IPS-NIHi7 (cell line): Measurements from ENCODE around the gene UVSSA.
A peak's percentile ranks its signal among the peaks of the same experiment; 100 is the strongest.
"Not testable (repeated sequence)": the region's sequence is repeated elsewhere in the genome, so short reads cannot be mapped to it uniquely, and the experiment has no call there.

ENCODE experiments used
- DNase-seq: peaks from one replicate; pipeline ENCODE4 v3.0.0; 2012; ENCODE audit warnings: mixed read lengths; ENCODE audit errors: extremely low spot score

UVSSA gene

DNA sequence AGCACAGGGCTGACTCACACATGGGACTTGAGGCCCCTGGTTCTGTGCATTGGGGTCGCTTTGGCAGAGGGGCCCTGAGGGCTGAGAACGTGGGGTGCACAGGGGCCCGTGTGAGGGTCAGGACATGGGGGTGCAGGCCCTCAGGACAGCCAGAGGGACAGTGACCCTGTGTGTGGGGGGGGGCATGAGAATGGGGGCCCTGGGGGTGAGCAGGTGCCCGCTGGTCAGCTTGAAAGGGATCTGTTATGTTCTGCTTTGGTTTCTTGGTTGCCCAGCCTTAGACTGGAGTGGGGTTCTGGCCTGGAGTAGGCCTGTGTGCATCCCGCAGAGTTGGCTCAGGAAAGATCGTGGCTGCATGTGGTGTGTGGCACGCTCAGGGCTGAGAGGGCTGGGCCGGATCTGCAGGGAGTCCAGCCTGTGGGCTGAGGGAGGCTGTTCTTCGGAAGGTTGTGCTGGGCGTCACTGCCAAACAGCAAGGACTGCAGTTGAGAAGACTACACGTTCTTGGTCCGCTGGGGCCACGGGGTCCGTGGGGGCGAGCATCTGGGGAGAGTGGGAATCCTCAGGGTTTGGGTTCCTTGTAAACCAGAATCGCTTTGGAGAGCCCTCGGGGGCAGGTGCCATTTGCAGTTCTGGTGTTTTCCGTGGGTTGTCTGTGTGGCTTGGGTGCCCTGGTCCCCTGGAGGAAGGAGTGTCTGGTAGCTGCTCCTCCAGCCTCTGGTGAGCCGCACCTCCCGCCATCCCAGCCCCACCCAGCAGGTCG, 15.2 kb upstream of the UVSSA start:
- no peak for DNase-seq

DNA sequence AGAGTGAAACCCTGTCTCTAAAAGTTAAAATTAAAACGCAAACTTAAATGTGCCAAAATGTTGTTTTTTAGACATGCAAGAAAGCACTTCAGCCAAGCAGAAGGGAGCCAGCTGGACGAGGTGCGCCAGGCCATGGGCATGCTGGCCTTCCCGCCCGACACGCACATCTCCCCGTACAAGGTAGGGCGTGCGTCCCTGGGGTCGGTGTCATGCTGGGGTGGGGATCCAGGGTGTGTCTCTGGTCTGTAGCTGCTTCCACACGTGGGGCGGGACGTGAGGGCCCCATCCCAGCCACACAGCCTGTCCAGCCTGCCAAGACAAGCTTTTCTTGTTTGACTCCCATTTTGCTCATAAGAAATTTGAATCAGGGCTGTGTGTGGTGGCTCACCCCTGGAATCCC, 14.3 kb upstream of the UVSSA start:
- no peak for DNase-seq

DNA sequence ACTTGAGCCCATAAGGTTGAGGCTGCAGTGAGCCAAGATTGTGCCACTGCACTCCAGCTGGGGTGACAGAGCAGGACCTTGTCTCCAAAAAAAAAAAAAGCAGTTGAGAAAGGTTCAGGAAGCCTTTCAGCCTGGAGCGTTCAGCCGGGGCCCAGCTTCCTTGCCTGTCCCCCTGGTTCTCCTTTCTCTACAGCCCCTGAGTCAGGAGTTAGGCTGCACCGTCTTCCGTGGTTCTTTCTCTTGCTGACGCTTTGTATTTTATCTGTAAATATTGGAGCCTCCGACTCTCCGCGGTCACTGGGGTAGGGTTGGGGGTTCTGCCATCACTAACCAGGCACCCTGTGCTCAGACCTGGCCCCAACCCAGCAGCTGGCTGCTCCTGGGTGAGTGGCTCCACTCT, 13.8 kb upstream of the UVSSA start:
- no peak for DNase-seq

DNA sequence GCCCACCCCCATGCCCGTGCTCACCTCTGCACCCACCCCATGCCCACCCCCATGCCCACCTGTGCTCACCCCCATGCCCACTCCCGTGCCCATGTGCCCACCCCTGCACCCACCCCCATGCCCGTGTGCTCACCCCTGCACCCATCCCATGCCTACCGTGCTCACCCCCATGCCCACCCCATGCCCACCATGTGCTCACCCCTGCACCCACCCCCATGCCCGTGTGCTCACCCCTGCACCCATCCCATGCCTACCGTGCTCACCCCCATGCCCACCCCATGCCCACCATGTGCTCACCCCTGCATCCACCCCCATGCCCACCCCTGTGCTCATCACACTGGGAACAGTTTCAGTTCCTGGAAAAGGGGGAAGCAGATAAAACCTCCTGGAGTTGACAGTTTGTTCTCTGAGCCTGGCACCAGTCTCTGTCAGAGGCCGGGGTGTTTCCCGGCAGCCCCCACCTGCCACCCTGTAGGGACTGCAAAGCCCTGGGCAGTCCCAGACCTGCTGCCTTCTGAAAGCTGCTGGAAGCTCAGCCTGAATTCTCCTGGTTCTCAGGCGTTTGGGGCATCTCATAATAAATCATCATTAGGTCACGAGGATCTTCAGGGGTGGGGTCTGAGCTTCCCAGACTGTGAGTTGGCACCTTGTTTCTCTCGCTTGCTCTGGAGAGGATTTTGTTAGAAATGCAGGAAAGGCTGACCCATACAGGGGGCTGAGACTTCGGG, 13.0 kb upstream of the UVSSA start:
- DNase-seq, result not testable (repeated sequence)

DNA sequence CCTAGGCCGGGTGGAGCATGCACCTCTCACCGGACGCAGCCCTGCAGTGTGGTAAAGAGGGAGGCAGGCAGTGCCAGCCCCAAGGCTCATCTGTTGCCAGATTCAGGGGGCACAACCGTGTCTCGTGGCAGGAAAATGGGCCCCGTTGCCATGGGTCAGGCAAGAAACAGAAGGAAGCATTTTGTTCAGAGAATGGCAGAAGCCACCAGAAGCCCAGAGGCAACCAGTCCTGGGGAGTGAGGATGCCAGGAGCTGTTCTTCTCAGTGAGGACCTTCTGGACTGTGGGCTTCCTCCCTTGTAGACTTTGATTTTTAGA, 12.5 kb upstream of the UVSSA start:
- no peak for DNase-seq

DNA sequence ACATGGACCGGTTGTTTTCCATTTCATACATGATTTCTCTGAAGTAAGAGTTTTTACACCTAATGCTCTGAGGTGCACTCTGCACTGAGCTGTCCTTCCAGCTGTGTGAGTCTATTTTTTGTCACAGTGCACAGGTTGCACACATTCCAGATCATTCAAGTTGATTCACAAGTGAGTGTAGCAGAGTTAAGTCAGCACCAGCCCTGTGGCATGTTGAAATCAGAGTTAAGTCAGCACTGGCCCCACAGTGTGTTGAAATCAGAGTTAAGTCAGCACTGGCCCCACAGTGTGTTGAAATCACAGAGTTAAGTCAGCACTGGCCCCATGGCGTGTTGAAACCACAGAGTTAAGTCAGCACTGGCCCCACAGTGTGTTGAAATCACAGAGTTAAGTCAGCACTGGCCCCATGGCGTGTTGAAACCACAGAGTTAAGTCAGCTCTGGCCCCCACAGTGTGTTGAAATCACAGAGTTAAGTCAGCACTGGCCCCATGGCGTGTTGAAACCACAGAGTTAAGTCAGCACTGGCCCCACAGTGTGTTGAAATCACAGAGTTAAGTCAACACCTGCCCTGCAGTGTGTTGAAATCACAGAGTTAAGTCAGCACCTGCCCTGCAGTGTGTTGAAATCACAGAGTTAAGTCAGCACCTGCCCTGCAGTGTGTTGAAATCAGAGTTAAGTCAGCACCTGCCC, 11.7 kb upstream of the UVSSA start:
- not testable (repeated sequence) for DNase-seq

DNA sequence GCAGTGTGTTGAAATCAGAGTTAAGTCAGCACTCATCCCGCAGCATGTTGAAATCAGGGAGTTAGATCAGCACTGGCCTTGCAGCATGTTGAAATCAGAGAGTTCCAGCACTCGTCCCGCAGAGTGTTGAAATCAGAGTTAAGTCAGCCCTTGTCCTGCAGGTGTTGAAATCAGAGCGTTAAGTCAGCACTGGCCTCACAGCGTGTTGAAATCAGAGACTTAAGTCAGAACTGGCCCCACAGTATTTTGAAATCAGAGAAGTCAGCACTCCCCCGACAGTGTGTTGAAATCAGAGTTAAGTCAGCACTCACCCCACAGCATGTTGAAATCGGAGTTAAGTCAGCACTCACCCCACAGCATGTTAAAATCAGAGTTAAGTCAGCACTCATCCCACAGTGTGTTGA, 10.9 kb upstream of the UVSSA start:
- no peak for DNase-seq

DNA sequence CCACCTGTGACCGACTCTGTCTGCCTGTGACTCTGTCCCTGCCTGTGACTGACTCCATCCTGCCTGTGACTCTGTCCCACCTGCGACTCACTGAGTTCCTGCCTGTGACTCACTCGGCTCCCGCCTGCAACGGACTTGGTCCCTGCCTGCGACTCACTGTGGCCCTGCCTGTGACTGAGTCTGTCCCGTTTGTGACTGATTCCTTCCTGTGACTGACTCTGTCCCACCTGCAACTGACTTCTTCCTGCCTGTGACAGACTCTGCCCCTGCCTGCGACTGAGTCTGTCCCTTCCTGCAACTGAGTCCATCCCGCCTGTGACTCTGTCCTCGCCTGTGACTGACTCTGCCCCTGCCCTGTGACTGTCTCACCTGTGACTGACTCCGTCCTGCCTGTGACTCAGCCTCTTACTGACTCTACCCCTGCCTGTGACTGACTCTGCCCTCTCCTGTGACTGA, 9.6 kb upstream of the UVSSA start:
- no peak for DNase-seq

DNA sequence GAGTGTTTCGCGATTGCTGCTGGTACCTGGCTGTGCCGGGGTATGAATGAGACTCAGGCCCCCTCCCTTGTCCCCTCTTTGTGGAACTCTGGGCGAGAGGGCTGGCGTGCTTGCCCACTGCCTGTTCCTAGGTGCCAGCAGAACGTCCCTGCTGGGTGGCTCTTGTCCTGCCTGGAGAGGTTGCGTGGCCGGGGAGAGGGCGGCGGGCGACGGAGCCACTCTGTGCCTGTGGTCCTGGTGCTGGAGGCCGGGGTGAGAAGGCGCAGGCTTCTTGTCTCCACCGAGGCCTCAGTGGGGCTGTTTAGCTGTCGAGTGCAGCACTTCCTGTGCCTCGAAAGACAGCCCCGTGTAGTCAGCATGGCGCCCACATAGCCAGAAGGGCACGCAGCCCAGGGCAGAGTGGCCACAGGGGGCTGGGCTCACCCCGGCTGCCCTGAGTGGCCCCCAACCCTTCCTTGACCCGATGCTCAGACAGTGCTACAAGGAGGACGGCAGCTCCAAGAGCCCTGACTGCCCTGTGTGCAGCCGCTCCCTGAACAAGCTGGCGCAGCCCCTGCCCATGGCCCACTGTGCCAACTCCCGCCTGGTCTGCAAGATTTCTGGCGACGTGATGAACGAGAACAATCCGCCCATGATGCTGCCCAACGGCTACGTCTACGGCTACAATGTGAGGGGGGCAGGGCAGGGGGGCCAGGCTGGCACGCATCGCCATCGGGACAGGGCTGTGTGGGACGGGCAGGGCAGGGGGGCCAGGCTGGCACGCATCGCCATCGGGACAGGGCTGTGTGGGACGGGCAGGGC, 8.9 kb upstream of the UVSSA start:
- DNase-seq, result no peak

DNA sequence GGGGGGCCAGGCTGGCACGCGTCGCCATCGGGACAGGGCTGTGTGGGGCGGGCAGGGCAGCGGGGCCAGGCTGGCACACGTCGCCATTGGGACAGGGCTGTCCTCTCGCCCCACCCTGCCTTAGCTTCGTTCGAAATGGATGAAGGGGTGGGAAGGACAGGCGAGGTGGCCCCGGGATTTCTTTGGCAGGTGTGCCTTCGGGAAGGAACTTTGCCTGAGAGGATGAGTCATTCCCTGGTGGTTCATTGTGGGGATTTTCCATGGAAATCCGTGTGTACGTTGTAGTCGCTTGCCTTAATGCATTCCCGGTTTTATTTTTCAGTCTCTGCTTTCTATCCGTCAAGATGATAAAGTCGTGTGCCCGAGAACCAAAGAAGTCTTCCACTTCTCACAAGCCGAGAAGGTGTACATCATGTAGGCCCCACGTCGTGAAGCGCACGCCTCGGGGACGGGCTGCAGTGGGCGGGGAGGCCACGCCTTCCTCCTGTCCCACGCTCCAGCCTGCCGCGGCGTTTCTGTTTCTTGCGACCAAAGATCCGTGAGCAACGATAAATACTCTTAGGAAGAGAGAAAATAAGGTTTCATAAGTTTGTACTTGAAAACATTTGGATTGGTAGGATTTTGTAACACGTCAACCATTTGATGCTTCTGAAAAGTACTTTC, 8.1 kb upstream of the UVSSA start:
- DNase-seq, result no peak

DNA sequence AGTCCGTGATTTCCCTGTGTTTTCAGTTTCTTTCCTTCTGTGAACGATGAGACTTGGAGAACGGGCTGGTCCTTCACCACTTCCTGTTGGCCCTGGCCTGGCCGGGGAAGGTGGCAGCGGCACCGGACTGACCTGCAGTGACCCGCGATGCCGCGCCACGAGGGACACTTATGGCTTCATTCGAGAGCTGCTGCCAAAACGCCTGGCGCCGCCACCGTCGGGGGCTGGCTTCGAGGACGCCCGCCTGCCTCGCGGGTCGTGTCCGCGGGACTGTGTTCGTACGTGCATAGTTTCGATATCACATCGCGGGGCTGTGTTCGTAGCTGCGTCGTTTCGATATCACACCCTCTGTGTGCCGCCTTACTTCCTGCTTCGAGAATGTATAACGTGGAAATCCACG, 7.5 kb upstream of the UVSSA start:
- DNase-seq, result no peak

DNA sequence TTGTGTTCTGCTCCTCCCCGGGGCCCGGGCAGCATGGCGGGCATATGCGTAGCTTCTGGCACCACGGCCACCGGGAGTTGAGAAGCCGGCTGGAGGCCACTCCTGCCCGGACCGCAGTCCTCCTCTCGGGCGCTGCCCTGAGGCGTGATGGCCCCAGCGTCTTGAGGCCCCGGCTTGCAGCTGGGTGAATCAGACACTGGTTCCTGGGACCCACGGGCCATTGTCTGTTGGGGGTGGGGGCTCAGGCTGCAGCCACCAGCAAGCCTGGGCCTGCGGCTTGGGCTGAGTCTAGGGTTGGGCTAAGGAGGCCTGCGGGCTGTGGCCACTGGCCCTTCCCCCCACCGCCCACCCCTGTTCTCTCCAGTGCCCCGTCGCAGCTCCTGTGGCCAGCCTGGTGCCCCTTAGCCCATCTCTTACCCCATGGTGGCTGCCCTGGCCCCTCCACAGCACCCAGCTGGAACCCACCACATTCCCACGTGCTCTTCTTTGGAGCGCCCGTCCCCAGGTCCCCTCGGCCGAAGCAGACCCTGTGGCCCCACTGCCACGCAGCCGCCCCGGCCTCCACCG, 6.7 kb upstream of the UVSSA start:
- DNase-seq, result no peak

DNA sequence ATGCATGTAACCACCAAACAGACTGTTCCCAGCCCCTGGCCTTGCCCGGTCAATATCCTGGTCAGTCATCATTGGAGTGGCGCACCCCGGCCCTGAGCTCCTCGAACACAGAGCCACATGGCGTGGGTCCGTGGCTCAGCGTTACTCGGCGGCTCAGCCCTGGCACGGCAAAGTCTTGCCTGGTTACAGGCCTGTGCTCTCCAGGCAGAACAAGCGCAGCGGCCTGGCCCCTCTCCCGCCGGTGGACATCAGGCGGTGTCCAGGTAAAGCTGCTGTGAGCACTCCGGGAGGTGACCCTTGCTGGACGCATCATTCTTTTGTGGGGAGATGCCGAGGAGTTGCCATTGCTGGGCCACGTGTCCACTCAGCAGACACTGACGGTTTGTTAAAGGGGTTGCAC, 6.1 kb upstream of the UVSSA start:
- no peak for DNase-seq

DNA sequence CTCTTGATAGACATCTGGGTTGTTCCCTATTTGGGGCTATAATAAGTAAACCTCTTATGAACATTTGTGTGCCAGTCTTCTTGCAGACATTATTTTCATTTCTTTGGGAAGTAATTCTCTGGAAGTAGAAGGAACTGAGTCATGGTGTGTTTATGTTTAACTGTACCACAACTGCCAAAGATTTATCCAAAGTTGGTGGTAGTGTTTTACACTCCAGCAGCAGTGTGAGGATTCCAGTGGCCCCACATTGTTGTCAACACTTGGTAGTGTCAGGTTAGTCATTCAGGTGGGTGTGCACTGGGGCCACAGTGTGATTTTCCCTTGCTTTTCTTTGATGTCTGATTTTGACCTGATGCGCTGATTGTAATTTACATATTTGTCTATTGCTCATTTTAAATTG, 5.0 kb upstream of the UVSSA start:
- no peak for DNase-seq

DNA sequence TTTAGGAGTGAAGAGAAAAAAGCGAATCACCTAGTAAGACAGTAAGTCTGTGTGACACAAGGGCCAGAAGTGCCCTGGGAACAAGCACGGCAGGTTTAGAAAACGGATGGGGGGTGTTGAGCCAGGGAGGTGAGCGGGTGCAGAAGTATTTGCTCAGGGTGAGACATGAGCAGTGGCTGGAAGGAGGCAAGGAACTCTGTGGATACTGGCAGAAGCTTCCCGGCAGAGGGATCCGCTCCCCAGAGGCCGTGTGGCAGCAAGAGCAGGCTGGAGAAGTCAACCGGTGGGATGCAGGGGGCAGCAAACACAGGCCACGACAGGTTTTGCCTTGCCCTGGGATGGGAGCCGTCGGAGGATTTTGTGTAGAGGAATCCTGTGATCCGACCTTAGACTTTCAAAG, 2.3 kb upstream of the UVSSA start:
- no peak for DNase-seq

DNA sequence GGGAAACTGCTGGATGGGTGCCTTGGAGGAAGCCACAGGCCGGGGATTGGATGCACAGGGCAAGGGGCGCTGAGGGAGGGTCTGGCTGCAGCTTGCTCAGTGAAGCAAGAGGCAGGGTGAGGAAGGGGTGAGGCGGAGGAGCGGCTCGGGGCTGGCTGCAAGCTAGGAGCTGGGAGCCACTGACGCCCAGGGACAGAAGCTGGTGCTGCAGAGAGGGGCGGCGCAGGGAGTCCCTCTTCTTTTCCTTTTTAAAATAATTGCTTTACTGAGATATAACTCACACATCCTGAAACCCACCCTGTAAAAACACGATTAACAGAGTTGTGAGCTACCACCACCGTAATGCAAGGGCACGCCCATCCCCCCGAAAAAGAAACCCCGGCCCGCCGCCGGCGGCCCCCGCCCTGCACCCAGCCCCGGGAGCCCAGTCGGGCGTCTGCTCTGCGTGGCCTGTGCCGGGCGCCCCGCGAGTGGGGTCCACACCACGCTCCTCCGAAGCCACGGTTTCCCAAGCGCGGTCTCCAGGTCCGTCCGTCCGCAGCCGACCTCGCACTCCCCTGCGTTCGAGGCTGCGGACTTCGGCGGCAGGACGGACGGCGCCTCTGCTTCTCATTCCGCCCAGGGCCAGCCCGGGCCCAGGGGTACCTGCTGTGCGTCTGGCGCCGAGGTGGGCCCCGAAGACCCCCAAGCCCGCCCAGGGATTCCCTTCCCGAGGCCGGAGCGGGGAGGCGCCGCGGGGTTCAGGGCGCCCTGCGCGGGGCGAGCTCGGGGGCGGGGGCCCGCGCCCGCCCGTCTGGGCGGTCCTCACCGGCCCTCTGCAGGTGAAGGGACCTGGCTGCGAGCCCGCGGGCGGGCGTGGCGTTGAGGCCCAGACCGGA, 866 bp upstream of the UVSSA start:
- DNase-seq, result peak; percentile 76

DNA sequence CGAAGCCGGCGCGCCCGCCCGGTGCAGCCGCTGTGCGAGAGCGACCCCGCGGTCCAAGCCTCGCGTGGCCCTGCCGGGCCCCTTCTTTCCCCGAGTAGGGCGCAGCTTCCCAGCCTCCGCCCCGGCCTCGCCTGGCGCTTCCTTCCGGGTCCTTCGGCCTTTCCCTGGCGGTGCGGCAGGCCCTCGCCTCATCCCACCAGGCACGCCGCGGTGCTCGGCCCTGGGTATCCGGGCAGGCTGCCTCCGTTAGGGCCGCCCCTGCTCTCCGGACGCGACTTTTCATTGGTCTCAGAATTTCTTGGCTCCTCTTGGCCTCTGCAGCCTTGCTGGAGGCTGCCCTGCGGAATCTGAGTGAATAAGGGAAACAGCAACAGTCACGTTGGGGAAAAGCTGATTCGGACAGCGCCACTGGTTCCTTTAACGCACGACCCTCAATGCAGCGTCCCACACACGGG, 429 bp downstream of the UVSSA start:
- peak; percentile 71 for DNase-seq

DNA sequence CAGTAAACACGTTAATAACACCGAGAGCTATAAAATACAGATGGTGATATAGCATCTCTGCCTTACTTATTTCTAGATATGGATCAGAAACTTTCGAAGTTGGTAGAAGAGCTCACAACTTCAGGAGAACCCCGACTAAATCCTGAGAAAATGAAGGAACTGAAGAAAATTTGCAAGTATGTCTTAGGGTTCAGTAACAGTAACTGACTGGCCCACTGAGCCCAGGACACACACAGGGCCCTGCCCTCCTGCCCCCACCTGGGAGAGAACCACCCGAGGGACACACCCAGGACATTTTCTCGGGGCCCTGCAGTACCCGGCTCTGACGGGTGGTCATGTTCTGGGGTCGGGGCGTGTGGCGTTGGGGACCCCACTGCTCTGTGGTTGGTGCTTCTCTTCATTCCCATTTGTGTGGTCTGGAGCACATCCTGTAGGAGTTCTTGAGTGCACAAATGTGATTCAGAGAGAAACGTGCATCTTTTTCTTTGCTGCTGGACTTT, 1.1 kb downstream of the UVSSA start:
- DNase-seq, result no peak

DNA sequence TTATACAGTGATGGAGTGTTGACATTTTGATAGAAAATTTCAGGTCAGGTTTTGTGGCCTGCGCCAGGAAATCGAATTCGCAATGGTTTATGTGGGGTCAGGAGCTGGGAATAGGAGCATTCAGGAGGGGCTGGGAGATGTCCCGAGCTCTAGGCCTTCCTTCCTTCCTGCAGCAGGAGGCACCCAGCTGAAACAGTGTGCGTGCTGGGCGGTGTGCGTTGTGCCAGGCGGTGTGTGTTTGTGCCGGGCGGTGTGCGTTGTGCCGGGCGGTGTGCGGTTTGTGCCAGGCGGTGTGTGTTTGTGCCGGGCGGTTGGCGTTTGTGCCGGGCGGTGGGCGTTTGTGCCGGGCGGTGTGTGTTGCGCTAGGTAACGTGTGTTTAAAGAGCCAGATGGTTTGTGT, 1.7 kb downstream of the UVSSA start:
- DNase-seq, result no peak
